GM11168 (cell line): ENCODE results near the gene AP5M1.
"Not testable (repeated sequence)": the region's sequence is repeated elsewhere in the genome, so short reads cannot be mapped to it uniquely, and the experiment has no call there.

Source experiments
- in situ Hi-C: fragments of 300-500 bp; cut with MboI; formaldehyde crosslinking; loops from one replicate; pipeline ENCODE4 v1.12.0; 2022; ENCODE audit warnings: low sequenced_read_pairs; ENCODE audit not compliant: unreplicated experiment

The AP5M1 gene

GRCh38 chr14:57290751-57291150, 22.0 kb downstream of the AP5M1 start:
- in situ Hi-C loops: no loop called here

- in situ Hi-C loops: no loop called here
Observed at GRCh38 chr14:57291692-57292647, 23.2 kb downstream of the AP5M1 start.

- in situ Hi-C loops: no loop called here
Observed at GRCh38 chr14:57293866-57294837, 25.4 kb downstream of the AP5M1 start.

- in situ Hi-C loops: no loop called here
Observed at GRCh38 chr14:57295239-57295638, 26.5 kb downstream of the AP5M1 start.

GRCh38 chr14:57297852-57298251, 29.1 kb downstream of the AP5M1 start:
- in situ Hi-C loops: no loop called here

- in situ Hi-C loops: no loop called here
Observed at GRCh38 chr14:57299511-57299910, 30.7 kb downstream of the AP5M1 start.

- in situ Hi-C loops: no loop called here
Observed at GRCh38 chr14:57302883-57303282, 34.1 kb downstream of the AP5M1 start.

- in situ Hi-C loops: loop anchor here (10.0 kb wide), 1 partner anchor 830 kb away; no protein-coding TSS in a partner anchor
Observed at GRCh38 chr14:57314396-57315089, 45.8 kb downstream of the AP5M1 start.

GRCh38 chr14:57317248-57317833, 48.6 kb downstream of the AP5M1 start:
- in situ Hi-C loops: loop anchor here (10.0 kb wide), 1 partner anchor 833 kb away; no protein-coding TSS in a partner anchor

GRCh38 chr14:57319636-57320192, 50.9 kb downstream of the AP5M1 start:
- in situ Hi-C loops: loop anchor here (10.0 kb wide), 1 partner anchor 835 kb away; no protein-coding TSS in a partner anchor

GRCh38 chr14:57323721-57324120, 55.0 kb downstream of the AP5M1 start:
- in situ Hi-C loops: no loop called here

GRCh38 chr14:57326253-57326652, 57.5 kb downstream of the AP5M1 start:
- in situ Hi-C loops: no loop called here

- in situ Hi-C loops: no loop called here
Observed at GRCh38 chr14:57329833-57330232, 61.1 kb downstream of the AP5M1 start.

- in situ Hi-C loops: not testable (repeated sequence)
Observed at GRCh38 chr14:57332475-57332874, 63.7 kb downstream of the AP5M1 start.

GRCh38 chr14:57333726-57334125, 65.0 kb downstream of the AP5M1 start:
- in situ Hi-C loops: not testable (repeated sequence)

- in situ Hi-C loops: not testable (repeated sequence)
Observed at GRCh38 chr14:57343545-57344297, 75.0 kb downstream of the AP5M1 start.

- in situ Hi-C loops: no loop called here
Observed at GRCh38 chr14:57345106-57345505, 76.3 kb downstream of the AP5M1 start.

GRCh38 chr14:57346741-57347140, 78.0 kb downstream of the AP5M1 start:
- in situ Hi-C loops: no loop called here
